Measurements from ENCODE around the gene PHF3.
A peak's percentile ranks its signal among the peaks of the same experiment; 100 is the strongest.

PHF3 gene

GRCh38 chr6:63635588-63636517 lies at the start of gene PHF3:
Gene PHF3, plus strand, starts transcription at chr6:63635802. Its CDS starts 10,750 bp downstream, at chr6:63646552.
- DNase-seq (ENCODE audit: low read depth in 2 of 2) = peak; percentile 86 to 92
- H3K4me3 ChIP-seq (replicated peaks in 1 of 2; ENCODE audit: low read depth in 2 of 2, low read length in 2 of 2) = peak within 1 kb of the TSS; percentile 67 to 97
- TF ChIP-seq, protein P1, sequence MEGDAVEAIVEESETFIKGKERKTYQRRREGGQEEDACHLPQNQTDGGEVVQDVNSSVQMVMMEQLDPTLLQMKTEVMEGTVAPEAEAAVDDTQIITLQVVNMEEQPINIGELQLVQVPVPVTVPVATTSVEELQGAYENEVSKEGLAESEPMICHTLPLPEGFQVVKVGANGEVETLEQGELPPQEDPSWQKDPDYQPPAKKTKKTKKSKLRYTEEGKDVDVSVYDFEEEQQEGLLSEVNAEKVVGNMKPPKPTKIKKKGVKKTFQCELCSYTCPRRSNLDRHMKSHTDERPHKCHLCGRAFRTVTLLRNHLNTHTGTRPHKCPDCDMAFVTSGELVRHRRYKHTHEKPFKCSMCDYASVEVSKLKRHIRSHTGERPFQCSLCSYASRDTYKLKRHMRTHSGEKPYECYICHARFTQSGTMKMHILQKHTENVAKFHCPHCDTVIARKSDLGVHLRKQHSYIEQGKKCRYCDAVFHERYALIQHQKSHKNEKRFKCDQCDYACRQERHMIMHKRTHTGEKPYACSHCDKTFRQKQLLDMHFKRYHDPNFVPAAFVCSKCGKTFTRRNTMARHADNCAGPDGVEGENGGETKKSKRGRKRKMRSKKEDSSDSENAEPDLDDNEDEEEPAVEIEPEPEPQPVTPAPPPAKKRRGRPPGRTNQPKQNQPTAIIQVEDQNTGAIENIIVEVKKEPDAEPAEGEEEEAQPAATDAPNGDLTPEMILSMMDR (IDR thresholded peaks at IDR 0.05; ENCODE audit: low read depth, low read length) = peak; percentile 16

DNA sequence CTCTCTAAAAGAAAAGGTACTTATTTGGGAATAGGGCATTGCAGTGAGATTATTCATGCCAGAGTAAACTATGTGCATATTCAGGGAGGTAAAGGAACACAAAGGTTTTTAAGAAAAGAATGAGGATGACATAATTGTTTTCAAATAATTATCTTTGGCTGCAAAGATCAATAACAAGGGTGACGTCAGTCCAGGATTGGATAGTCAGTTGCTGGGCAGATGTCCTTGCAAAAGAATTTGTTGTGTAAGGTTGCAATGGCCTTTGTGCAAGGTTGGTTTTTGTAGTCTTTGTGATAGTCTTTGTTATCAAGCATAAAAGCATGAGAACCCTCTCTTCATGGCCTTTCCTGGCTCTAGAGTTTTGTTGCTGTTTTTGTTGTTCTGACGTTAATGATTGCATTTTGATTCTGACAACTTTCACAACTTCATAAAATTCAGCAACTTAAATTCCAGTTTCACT lies 45.6 kb upstream of the PHF3 start:
- no peak overlapping the region for H3K4me3 ChIP-seq (replicated peaks in 1 of 2; ENCODE audit: low read depth in 2 of 2, low read length in 2 of 2)
- peak in 1 of 2 donors; percentile 28 for DNase-seq (ENCODE audit: low read depth in 2 of 2)
- TF ChIP-seq, protein P1 (IDR thresholded peaks at IDR 0.05; ENCODE audit: low read depth, low read length) = no peak

DNA sequence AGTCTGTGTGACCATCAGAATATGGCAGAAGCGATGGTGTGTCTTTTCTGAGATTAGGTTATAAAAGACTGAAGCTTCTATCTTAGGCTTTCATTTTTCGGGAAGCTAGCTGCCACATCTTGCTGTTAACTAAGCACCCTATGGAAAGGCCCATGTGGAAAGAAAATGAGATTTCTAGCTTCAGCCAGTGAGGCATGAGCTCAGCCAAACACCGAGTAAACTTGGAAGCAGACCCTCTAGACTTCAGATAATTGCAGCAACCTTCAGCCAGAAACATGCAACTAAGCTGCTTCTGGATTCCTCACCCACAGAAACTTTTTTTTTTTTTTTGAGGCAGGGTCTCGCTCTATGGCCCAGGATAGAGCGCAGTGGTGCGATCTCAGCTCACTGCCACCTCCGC lies 42.7 kb upstream of the PHF3 start:
- no peak for DNase-seq (ENCODE audit: low read depth in 2 of 2)
- no peak overlapping the region for H3K4me3 ChIP-seq (replicated peaks in 1 of 2; ENCODE audit: low read depth in 2 of 2, low read length in 2 of 2)
- TF ChIP-seq, protein P1 (IDR thresholded peaks at IDR 0.05; ENCODE audit: low read depth, low read length) = no peak

DNA sequence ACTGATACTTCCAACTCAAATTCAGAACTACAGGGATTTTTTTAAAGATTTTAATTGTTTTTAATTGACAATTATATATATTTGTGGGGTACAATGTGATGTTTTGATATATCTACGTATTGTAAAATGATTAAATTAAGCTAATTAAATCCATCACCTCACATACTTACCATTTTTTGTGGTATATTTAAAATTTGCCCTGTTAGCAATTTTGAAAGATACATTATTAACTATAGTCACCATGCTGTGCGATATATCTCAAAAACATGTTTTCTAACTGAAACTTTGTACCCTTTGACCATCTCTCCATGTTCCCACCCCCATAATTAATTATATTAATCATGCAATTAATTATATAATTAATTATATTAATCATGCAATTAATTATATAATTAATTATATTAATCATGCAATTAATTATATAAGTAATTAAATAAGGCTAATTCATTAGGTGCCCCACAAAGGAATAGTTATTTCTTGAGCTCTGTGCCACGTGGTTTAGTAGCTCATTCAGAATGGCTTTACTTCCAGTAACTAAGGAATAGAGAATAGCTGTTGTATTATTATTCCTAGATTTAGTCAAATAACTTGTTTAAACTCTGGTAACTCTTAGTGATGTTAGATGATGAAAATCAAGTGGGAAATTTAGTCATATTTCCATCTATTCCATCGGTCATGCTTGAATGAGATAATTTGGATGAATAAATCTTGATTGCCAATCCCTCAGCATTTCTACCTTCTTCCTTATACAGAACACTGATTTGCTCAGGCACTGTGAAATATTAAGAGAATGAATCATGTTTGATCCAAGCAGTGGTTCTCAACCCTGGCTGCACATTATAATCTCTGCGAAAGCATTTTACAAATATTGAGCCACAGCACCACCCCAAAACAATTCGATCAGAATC lies 38.2 kb upstream of the PHF3 start:
- DNase-seq (ENCODE audit: low read depth in 2 of 2) = peak in 1 of 2 donors; percentile 39
- H3K4me3 ChIP-seq (replicated peaks in 1 of 2; ENCODE audit: low read depth in 2 of 2, low read length in 2 of 2) = peak overlapping the region; percentile 47
- TF ChIP-seq, protein P1 (IDR thresholded peaks at IDR 0.05; ENCODE audit: low read depth, low read length) = no peak

GRCh38 chr6:63598049-63599036 lies 37.3 kb upstream of the PHF3 start:
- peak; percentile 63 to 69 for DNase-seq (ENCODE audit: low read depth in 2 of 2)
- peak overlapping the region; percentile 47 for H3K4me3 ChIP-seq (replicated peaks in 1 of 2; ENCODE audit: low read depth in 2 of 2, low read length in 2 of 2)
- TF ChIP-seq, protein P1 (IDR thresholded peaks at IDR 0.05; ENCODE audit: low read depth, low read length) = peak; percentile 85

All from cardiac fibroblast (primary cell).